ENCODE measurements around the gene PPP2R5C.

GRCh38 chr14:101719708-101720107, 41.8 kb upstream of the PPP2R5C start:
- no peak for TF ChIP-seq CTCF (IDR thresholded peaks at IDR 0.05)
- TF ChIP-seq POLR2A (IDR thresholded peaks at IDR 0.05): no peak

Measured in uterus (tissue), 2 donors.